HG03196 (cell line): ENCODE data around the gene ZMIZ1.

Experiments
- ATAC-seq: cut with Tn5 transposase; IDR thresholded peaks from one replicate; pipeline ENCODE4 v1.9.1; 2021; ENCODE audit not compliant: unreplicated experiment

The ZMIZ1 gene

DNA sequence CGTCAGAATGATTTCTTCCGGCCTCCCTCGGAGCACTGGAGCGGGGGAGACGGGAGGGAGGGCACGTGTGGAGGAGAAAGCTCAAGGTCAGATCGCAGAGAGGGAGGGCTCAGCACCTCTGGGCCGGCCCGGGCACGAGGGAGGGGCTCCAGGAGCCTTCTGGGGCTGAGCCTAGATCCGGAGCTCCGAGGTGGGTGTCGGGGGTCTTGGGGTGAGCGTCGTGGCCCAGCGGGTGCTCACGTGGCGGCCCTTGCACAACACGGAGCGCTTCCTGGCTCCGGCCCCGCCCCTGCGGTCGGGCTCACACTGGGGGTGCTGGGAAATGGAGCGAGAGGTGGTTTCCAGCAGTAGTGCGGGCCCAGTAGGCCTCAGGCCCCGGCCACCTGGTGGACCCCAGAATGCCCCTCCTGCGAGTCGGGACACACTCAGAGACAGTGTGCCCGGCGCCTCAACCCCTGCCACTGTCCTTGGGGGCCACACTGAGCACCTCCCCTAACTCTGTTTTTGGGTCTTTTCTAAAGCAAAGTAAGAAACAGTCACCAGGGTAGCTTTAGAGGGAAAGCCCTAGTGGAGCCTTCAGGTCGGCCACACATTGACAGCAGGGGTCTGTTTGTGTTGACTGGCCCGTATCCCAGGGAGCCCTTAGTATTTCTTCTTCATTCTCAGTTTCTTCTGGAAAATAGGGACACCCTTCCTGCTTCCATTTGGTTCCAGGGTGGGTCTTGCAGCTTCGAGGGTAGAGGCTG lies 279.3 kb downstream of the ZMIZ1 start:
- ATAC-seq: peak; percentile 57

DNA sequence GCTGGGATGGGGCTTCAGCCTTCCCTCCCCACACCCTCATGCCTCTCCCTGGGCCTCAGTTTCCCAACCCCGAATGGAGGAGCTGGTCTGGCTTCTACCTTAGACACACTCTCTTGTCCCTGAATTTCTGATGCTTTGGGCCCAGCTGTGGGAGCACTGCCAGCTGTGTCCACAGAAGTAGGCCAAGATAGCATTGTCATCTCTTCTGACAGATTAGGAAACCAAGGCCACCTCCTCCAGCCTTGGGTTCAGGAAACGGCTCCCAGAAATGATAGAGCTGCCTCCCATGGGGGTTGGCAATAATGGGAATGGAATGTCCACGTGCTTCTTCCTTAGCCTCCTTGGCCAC lies 279.8 kb downstream of the ZMIZ1 start:
- ATAC-seq: no peak

DNA sequence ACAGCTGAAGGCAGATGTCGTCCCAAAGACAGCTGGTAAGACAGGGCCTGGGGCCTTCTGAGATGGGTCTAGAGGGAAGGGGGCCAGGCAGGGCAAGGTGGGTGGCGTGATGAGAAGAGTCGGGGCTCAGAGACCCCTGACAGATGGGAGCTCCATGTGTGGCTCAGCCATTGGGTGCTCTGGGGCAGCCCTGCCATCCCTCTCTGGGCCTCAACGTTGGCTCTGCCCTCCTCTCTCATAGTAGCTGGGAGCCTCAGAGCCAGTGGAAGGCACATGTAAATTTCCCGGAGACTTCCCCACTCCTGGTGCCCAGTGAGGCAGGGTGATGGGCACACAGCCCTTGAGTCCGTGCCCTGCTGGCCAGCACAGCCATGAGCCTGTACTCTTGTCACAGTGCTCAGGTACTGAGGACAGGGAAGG lies 280.3 kb downstream of the ZMIZ1 start:
- ATAC-seq: no peak

DNA sequence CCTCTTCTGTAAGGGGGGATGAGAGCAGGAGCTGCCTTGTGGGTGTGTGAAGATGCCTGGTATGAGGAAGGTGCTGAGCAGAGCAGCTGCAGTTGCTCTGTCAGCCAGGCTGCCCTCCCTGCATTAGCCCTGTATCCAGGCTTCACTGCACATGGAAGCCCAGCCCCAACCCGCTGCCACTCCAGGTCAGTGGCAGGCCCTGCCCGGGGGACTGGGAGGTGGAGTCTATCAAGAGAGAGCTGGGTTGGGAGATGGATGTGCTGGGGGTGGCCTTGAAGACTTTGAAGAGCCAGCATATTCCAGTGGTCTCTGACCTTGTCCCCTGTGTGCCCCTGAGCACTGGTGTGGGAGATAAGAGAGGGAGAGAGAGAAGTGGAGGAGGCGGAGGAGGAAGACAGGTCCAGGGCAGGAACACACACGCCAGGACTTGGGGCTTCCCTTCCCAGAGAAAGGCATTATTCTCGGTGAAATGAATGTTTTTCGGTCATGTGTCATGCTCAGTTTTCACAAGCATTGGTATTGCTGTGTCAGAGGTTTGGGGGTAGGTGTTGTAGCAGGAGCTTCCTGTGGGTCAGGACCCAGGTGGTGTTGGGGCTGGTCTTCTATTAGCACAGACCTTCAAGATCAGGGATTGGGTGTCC lies 281.1 kb downstream of the ZMIZ1 start:
- ATAC-seq: no peak

DNA sequence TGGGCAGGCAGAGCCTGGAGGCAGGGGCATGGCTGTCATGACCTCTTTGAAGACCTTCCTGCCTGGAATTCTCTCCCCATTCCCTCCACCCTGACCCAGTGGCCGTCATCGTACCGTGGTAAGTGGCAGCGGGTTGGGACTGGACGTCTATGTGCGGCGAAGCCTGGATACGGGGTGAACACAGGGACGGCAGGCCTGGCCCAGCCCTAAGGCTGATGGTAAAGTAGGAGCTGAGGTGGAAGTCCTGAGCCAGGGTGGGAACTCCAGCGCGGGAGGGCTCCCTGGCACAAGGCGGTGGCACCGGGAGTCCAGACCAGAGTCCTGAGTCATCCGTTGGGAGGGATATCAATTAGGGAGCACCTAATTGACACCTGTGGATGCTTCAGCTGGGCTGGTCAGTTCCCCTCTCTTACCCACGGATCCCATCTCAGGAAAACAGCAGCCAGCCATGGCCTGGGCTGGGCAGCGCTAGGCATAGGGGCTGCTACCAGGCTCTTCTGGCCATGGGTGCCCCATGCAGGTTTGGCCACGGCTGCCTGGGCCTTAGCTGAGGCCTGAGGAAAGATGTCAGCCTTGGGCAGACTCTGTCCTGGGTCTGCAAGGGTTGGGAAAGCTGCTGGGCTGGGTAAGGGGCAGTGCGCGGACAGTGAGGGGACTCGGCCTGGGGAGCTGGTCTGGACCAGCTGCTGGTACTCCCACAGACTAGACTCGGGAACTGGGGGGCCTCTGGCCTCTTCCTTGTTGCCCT lies 281.8 kb downstream of the ZMIZ1 start:
- ATAC-seq: no peak

DNA sequence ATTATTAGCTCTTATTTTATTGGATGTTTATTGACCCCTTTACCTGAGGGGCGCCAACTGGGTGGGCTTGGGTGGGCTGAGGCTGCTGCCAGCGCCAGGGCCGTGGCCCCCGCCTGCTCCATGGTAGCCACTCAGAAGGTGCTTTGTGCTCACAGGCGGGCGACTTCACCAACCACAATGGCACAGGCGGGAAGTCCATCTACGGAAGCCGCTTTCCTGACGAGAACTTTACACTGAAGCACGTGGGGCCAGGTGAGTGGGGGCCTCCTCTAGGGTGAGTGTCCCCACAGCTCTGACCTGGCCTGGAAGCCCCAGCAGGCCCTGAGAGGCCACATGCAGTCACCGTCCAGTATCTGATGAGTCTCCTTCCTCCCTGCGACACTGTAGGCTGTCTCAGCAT lies 282.6 kb downstream of the ZMIZ1 start:
- no peak for ATAC-seq

DNA sequence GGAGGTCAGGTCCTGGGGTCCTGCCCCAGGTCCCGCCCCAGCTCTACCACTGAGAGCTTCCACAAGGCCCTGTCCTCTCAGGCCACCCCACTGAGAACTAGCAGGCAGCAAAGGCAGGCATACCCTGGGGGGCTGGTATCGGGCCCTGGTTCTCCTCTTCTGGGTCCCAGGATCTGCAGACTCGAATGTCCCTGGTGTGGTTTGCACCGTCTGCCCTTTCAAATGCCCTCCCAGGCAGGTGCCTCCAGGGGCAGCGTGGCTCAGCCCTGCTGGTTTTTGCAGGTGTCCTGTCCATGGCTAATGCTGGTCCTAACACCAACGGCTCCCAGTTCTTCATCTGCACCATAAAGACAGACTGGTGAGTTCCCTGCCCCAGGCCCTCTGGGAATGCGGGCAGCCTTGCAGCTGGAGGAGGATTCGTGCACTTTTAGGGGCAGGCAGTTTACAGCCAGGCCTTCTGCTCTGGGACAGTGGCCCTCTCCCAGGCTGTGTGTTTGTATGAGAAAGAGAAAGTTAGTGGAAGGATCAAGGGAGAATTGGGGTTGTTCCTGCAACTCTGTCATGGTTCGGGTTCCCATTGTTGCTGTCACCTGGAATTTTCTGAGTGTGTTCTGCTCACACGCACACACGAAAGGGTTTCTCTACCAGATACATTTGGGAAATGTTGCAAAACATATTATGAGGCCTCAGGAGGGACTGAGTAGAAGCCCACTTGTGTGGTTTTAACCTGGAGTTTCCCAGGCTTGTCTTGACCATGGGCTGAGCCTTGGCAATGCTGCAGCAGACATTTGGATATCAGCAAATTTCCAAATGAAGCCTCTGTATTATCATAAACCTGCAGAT lies 283.5 kb downstream of the ZMIZ1 start:
- no peak for ATAC-seq

DNA sequence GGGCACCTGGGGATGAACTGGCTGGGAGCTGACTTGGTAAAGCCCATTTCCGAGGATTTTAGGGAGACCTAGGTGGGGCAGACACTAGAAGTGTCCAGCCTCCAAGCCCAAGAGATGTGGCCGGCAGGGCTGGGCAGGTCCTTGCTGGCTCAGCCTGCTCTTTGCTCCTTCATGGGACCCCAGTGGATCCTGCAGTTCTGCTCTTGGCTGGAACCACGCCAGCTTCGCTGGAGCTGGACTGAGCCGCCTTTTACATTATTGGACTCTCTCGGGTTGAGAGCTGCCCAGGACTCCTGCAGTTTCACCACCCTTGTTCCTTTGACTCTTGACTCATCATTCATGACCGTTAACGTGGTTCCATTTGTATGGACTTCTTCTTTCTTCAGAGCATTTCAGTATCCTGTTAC lies 284.2 kb downstream of the ZMIZ1 start:
- ATAC-seq: no peak

DNA sequence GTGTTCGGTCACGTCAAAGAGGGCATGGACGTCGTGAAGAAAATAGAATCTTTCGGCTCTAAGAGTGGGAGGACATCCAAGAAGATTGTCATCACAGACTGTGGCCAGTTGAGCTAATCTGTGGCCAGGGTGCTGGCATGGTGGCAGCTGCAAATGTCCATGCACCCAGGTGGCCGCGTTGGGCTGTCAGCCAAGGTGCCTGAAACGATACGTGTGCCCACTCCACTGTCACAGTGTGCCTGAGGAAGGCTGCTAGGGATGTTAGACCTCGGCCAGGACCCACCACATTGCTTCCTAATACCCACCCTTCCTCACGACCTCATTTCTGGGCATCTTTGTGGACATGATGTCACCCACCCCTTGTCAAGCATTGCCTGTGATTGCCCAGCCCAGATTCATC lies 285.0 kb downstream of the ZMIZ1 start:
- no peak for ATAC-seq

DNA sequence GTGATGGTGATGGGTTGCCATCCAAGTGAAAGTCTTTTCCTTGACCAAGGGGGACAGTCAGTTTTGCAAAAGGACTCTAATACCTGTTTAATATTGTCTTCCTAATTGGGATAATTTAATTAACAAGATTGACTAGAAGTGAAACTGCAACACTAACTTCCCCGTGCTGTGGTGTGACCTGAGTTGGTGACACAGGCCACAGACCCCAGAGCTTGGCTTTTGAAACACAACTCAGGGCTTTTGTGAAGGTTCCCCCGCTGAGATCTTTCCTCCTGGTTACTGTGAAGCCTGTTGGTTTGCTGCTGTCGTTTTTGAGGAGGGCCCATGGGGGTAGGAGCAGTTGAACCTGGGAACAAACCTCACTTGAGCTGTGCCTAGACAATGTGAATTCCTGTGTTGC lies 285.4 kb downstream of the ZMIZ1 start:
- ATAC-seq: no peak

DNA sequence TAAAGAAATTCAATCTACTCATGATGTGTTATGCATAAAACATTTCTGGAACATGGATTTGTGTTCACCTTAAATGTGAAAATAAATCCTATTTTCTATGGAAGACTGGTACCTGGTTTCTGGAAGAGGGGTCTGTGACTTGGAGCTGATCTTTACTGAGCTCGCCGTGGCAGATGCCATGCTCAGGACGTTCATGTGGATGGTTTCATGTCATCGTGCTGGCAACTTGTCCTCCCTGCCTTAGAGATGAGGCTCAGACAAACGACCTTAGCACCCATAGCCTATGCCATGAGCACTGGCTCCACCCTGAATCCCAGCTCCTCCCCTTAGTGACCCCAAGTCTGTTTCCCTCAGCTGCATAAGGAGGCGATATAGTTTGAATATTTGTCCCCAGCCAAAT lies 285.8 kb downstream of the ZMIZ1 start:
- ATAC-seq: no peak

DNA sequence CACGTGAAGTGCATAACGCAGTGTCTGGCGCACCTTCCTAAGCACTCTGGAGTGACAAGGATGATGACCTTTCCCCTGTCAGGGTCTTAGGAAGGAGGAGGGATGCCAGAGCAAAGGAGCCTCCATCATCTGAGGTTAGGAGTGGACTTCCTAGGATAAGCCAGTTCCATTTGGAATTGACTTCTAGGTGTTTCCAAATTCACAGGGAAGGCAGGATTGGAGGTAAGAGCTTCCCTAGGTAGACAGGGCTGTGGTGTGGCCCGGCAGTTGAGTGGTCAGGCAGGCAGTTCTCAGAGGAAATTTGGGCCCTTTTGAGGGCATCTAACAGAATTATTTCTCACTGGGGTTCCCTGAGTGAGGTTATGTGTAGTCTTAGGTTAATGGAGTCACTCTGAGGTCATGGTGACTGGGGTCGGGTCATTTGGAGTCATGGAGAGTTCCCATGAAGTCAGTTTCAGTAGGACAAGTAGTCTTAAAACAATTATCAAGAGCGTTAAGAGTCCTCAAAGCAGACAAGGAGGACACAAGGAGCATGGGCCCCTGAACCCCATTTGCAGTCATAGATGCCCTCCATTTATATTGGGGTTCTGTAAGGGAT lies 286.8 kb downstream of the ZMIZ1 start:
- ATAC-seq: no peak

DNA sequence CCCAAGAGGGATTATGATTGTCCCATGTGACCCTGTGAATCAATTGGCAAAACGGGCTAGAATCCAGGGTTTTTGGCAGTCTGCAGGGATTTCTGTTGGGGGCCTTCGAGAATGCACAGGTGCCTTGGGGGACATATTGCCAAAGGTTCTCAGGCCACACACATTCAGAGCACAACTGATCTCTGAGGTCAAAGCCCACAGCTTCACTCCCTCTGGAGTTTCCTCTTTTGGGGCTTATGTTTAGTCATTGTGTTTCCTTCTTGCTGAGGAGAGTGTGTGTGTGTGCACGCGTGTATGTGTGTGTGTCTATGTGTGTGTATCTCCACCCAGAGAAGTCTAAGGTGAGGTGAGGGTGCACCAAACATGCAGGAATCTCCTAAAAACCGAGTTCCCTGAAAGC lies 287.3 kb downstream of the ZMIZ1 start:
- ATAC-seq: no peak

DNA sequence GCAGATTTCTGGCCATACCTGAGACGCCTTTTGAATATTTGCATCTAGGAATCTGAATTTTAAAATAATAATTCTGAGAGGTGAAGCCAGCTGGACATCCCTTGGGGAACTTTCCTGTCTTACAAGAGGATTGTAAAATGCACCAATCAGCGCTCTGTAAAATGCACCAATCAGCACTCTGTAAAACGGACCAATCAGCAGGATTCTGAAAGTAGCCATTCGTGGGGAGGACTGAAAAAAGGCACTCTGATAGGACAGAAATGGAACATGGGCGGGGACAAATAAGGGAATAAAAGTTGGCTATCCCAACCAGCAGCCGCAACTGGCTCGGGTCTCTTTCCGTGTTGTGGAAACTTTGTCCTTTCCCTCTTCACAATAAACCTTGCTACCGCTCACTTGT lies 288.4 kb downstream of the ZMIZ1 start:
- no peak for ATAC-seq

DNA sequence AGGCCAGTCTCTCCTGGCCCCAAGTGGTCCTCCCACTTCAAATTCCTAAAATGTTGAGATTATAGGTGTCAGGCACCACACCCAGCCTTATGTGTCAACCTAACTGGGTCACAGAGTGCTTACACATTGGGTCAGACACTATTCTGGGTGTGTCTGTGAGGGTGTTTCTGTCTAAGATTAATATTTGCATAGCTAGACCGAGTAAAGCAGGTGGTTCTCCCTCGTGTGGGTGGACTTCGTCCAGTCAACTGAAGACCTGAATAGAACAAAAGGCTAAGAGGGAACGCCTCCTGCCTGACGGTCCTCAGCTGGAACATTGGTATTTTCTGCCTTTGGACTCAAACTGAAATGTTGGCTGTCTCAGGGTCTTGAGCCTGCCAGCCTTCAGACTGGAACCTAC lies 290.0 kb downstream of the ZMIZ1 start:
- no peak for ATAC-seq

DNA sequence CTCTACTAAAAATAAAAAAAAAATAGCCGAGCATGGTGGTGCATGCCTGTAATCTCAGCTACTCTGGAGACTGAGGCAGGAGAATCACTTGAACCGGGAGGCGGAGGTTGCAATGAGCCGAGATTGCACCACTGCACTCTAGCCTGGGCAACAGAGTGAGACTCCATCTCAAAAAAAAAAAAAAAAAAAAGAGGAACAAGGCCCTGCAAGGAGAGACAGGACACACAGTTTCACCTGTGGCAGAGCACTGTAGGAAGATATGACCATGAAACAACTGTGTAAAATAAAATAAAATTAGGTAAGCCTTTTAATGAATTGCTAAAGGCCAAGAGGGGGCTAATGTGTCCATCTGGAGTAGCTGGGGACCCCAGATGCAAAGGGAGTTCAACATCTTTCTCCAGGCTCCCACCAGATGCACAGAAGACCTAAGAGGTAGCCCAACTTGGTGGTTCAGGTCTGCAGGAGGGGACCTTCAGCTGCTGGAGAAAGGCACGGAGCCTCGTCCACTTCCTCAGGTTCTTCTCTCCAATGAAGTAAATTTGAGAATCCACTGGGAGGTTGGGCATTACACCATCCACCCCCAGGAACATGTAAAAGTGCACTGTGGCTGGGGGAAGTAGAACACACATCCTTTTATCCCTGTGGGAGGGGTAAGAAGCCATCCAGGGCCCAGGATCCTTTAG lies 291.2 kb downstream of the ZMIZ1 start:
- no peak for ATAC-seq

DNA sequence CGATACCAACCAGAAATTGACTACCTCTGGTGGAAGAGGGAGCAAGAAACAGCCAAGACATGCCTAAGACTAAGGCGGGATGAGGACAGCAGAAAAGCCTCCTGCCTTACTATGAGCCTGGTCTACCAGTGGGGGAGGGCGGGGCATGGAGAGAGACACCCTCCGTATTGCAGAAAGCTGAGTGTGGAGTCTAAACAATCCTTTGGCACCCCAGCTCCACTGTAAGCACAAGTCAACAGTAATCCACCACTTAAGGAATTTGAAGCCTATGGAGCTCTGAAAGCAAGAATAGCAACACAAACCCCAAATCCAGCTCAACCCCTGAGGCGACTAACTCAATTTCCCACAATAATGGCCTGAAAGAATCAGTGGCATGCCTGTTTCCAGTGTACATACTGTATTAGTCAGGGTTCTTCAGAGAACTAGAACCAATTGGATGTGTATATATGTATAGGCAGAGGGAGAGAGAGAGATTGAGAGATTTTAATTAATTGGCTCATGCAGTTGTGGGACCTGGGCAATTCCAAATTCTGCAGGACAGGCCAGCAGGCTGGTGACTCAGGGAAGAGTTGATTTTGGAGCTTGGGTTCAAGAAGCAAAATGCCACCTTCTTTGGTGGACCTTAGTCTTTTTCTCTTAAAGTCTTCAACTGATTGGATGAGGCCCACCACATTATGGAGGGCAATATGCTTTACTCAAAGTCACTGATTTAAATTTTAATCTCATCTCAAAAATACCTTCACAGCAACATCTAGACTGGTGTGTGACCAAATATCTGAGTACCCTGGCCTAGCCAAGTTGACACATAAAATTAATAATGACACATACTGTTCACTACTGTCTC lies 292.0 kb downstream of the ZMIZ1 start:
- no peak for ATAC-seq

DNA sequence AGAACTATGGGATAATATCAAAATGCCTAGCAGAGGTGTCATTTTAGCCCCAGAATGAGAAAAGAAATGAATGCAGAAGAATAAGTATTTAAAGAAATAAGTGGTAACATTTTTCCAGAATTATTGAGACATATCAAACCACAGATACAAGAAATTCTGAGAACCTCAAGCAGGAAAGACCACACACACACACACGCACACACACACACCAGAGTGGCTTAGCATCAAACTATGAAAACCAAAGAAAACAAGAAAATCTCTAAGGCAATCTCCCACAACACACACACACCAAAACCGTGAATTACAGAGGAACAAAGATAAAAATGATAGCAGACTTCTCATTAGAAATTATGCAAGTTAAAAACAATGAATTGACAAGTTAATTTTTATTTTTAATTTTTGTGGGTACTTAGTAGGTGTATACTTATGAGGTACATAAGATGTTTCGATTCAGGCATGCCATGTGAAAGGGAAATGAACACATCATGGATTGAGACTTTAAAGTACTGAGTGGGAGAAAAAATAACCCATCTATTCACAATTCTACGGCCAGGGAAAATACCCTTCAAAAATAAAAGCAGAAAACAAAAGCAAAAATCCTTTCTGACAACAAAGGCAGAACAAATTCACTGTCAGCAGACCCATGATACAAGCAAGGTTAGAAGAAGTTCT lies 293.1 kb downstream of the ZMIZ1 start:
- ATAC-seq: no peak
